GM12872 (cell line): ENCODE results near the gene ZSCAN1.

Source experiments
- CTCF ChIP-seq: IDR thresholded peaks from 3 replicates; pipeline ENCODE4 v1.5.1; 2011; ENCODE audit warnings: low read depth, mild to moderate bottlenecking, low read length, moderate library complexity; ENCODE audit not compliant: insufficient read depth

Gene ZSCAN1

GRCh38 chr19:58022283-58022660, 11.6 kb upstream of the ZSCAN1 start:
- no peak for TF ChIP-seq CTCF

- no peak for TF ChIP-seq CTCF
Observed at GRCh38 chr19:58024661-58025060, 9.2 kb upstream of the ZSCAN1 start.

GRCh38 chr19:58034477-58034793, 610 bp downstream of the ZSCAN1 start:
- no peak for TF ChIP-seq CTCF

- no peak for TF ChIP-seq CTCF
Observed at GRCh38 chr19:58035863-58036262, 2.0 kb downstream of the ZSCAN1 start.

GRCh38 chr19:58037927-58038687, 4.3 kb downstream of the ZSCAN1 start:
- TF ChIP-seq CTCF: no peak

GRCh38 chr19:58038688-58039204, 4.9 kb downstream of the ZSCAN1 start:
- TF ChIP-seq CTCF: no peak

GRCh38 chr19:58040751-58041525, 7.1 kb downstream of the ZSCAN1 start:
- no peak for TF ChIP-seq CTCF
